PC-9 (cell line): ENCODE data around the gene EPHA2. TPM values are rescaled to one million over a fixed set of nuclear protein-coding genes. Genes with fewer than 3 reads are reported as not detected.
"Not testable (repeated sequence)": the region's sequence is repeated elsewhere in the genome, so short reads cannot be mapped to it uniquely, and the experiment has no call there.

ENCODE experiments used
- BruUV-seq: library from RNA; stranded (reverse); fragments of 400-500 nt; replicated peaks from 2 replicates; lab custom pipeline; 2021; lab: Mats Ljungman, UMichigan
- CTCF ChIA-PET: fragments of 300-600 bp; sonication (Branson Sonifier 250); formaldehyde crosslinking; loops from one replicate; lab custom pipeline; 2022; ENCODE audit warnings: antibody characterized with exemption; lab: Charles Lee
- POLR2A ChIA-PET: fragments of 300-600 bp; sonication (Branson Sonifier 250); formaldehyde crosslinking; loops from one replicate; lab custom pipeline; 2022; ENCODE audit warnings: antibody characterized with exemption; ENCODE audit not compliant: unreplicated experiment; lab: Charles Lee
- DNase-seq, 2 experiments: peaks; one replicate each; pipeline versions ENCODE4 v3.0.0 to v3.0.0-alpha.2; 2015 to 2022; ENCODE audit warnings: mixed read lengths in 1 of 2
- H2AFZ ChIP-seq: fragments of 200-600 bp; sonication (generic); 2 replicates; pipeline ENCODE4 v1.8.1; 2017; ENCODE audit warnings: antibody characterized with exemption
- H3F3A ChIP-seq: fragments of 200-600 bp; sonication (generic); 2 replicates; pipeline ENCODE4 v1.8.1; 2017; ENCODE audit warnings: antibody characterized with exemption, mild to moderate bottlenecking, low read depth; ENCODE audit not compliant: insufficient read depth
- H3K27ac ChIP-seq: fragments of 200-600 bp; sonication (generic); 2 replicates; pipeline ENCODE4 v1.6.1; 2016; ENCODE audit warnings: mixed run types
- H3K27me3 ChIP-seq: fragments of 200-600 bp; sonication (generic); 2 replicates; pipeline ENCODE4 v1.6.1; 2016; ENCODE audit warnings: low read depth, mixed run types; ENCODE audit not compliant: insufficient read depth
- H3K36me3 ChIP-seq: fragments of 200-600 bp; sonication (generic); 2 replicates; pipeline ENCODE4 v1.6.1; 2016; ENCODE audit warnings: low read depth, mixed run types
- H3K4me1 ChIP-seq: fragments of 200-600 bp; sonication (generic); replicated peaks from 2 replicates; pipeline ENCODE4 v1.6.1; 2016; ENCODE audit warnings: mixed run types; ENCODE audit not compliant: insufficient read depth
- H3K4me2 ChIP-seq: fragments of 200-600 bp; sonication (generic); 2 replicates; pipeline ENCODE4 v1.6.1; 2017; ENCODE audit warnings: mixed run types
- H3K4me3 ChIP-seq: fragments of 200-600 bp; sonication (generic); 2 replicates; pipeline ENCODE4 v1.6.1; 2016; ENCODE audit warnings: mixed run types
- H3K79me2 ChIP-seq: fragments of 200-600 bp; sonication (generic); 2 replicates; pipeline ENCODE4 v1.6.1; 2017; ENCODE audit warnings: low read depth, mixed run types
- H3K9me2 ChIP-seq: fragments of 200-600 bp; sonication (generic); 2 replicates; pipeline ENCODE4 v1.8.1; 2017; ENCODE audit warnings: mild to moderate bottlenecking; ENCODE audit not compliant: insufficient read depth
- H3K9me3 ChIP-seq: fragments of 200-600 bp; sonication (generic); 2 replicates; pipeline ENCODE4 v1.8.1; 2016; ENCODE audit warnings: low read depth; ENCODE audit not compliant: insufficient read depth
- H4K20me1 ChIP-seq: fragments of 200-600 bp; sonication (generic); 2 replicates; pipeline ENCODE4 v1.8.1; 2017; ENCODE audit not compliant: insufficient read depth
- CTCF ChIP-seq: fragments of 200-600 bp; sonication (generic); conservative IDR thresholded peaks from 2 replicates; pipeline ENCODE4 v1.6.1; 2017; ENCODE audit warnings: mixed run types, antibody characterized with exemption, mild to moderate bottlenecking, moderate library complexity
- EZH2 ChIP-seq: fragments of 200-600 bp; sonication (generic); IDR thresholded peaks from 2 replicates; pipeline ENCODE4 v1.8.0; 2017; ENCODE audit warnings: antibody characterized with exemption, low read depth
- intact Hi-C: fragments of 100-400 bp; cut with micrococcal nuclease; formaldehyde crosslinking; loops from one replicate; pipeline ENCODE4 v1.10.0; 2022; ENCODE audit not compliant: unreplicated experiment
- total RNA-seq: library from RNA; stranded (reverse); gene quantifications from 2 replicates; pipeline ENCODE4 v1.2.3, GENCODE V29; 2021

Gene EPHA2
- total RNA-seq, 1 experiment from 2014 or later, result 48.3 TPM

GRCh38 chr1:16109571-16109970 lies 46.3 kb downstream of the EPHA2 start:
- Histone ChIP-seq H3K9me2 (no peaks in the 10 kb centered on the region), H4K20me1 (no peaks in the 10 kb centered on the region), H3K9me3 (peaks cover 8% of the 10 kb centered on the region; the same call in 1 of the 2 replicates), H2AFZ (no peak overlapping the region), H3K79me2 (no peaks in the 10 kb centered on the region), H3F3A (no peaks in the 10 kb centered on the region), H3K4me2 (no peak overlapping the region), H3K4me3 (no peak overlapping the region), H3K36me3 (no peaks in the 10 kb centered on the region), H3K27ac (no peak overlapping the region), H3K4me1 (peaks cover 21% of the 10 kb centered on the region), H3K27me3 (no peaks in the 10 kb centered on the region)
- ChIA-PET CTCF (interaction anchor here (0.6 kb wide), 1 partner anchor 12 kb away, joined by 6 read pairs; no protein-coding TSS in a partner anchor), POLR2A (no interaction called here)
- DNase-seq, result peak in 1 of 2 experiments; percentile 62
- intact Hi-C loops, result no loop called here
- no peak for TF ChIP-seq CTCF
- no peak for TF ChIP-seq EZH2
- BruUV-seq, result no TSS peak

- peaks cover 13% of the 10 kb centered on the region; the same call in 1 of the 2 replicates for H3K9me3 ChIP-seq
- intact Hi-C loops, H3K79me2 ChIP-seq, H3F3A ChIP-seq, H3K27ac ChIP-seq, H3K4me2 ChIP-seq, H3K27me3 ChIP-seq, H4K20me1 ChIP-seq, CTCF ChIA-PET, H3K36me3 ChIP-seq, H3K9me2 ChIP-seq, H3K4me3 ChIP-seq, BruUV-seq, POLR2A ChIA-PET, DNase-seq, H2AFZ ChIP-seq: not testable (repeated sequence)
- peaks cover 15% of the 10 kb centered on the region for H3K4me1 ChIP-seq
These were observed 48.8 kb downstream of the EPHA2 start for GRCh38 chr1:16107039-16107438.

GRCh38 chr1:16101623-16102022 lies 54.2 kb downstream of the EPHA2 start:
- Histone ChIP-seq H3K4me1 (peaks cover 10% of the 10 kb centered on the region; the same call in 1 of the 2 replicates), H3K27me3 (no peaks in the 10 kb centered on the region), H3K27ac (no peak overlapping the region), H3K36me3 (no peaks in the 10 kb centered on the region), H3F3A (peaks cover 9% of the 10 kb centered on the region; the same call in 1 of the 2 replicates), H3K79me2 (no peaks in the 10 kb centered on the region), H2AFZ (no peak overlapping the region), H3K4me2 (no peak overlapping the region), H3K9me2 (no peaks in the 10 kb centered on the region), H3K9me3 (peaks cover 5% of the 10 kb centered on the region; the same call in 1 of the 2 replicates), H3K4me3 (no peak overlapping the region), H4K20me1 (no peaks in the 10 kb centered on the region)
- intact Hi-C loops, result no loop called here
- POLR2A ChIA-PET, result no interaction called here
- CTCF ChIA-PET, result no interaction called here
- BruUV-seq, result no TSS peak
- no peak for DNase-seq
- TF ChIP-seq EZH2 (no peak), CTCF (no peak)

- intact Hi-C loops, result no loop called here
- Histone ChIP-seq H3K9me2 (no peaks in the 10 kb centered on the region), H3F3A (peaks cover 9% of the 10 kb centered on the region; the same call in 1 of the 2 replicates), H4K20me1 (no peaks in the 10 kb centered on the region), H3K79me2 (no peaks in the 10 kb centered on the region), H3K4me1 (peaks cover 10% of the 10 kb centered on the region; the same call in 1 of the 2 replicates), H3K4me3 (no peak overlapping the region), H3K27ac (no peak overlapping the region), H3K4me2 (no peak overlapping the region), H3K9me3 (peaks cover 5% of the 10 kb centered on the region; the same call in 1 of the 2 replicates), H2AFZ (no peak overlapping the region), H3K36me3 (no peaks in the 10 kb centered on the region), H3K27me3 (no peaks in the 10 kb centered on the region)
- ChIA-PET CTCF (no interaction called here), POLR2A (no interaction called here)
- TF ChIP-seq CTCF, result no peak
- TF ChIP-seq EZH2, result no peak
- no peak for DNase-seq
- no TSS peak for BruUV-seq
These were observed 56.5 kb downstream of the EPHA2 start for GRCh38 chr1:16099412-16099811.
